Activated CD8-positive, alpha-beta T cell treated with anti-CD3 and anti-CD28 coated beads for 36 hours (primary cell): Measurements from ENCODE around the gene PPP6R2. TPM values are rescaled to one million over a fixed set of nuclear protein-coding genes. Genes with fewer than 3 reads are reported as not detected.

Experiments
- ATAC-seq: fragments of 200-7000 bp; cut with Tn5 transposase; one replicate; pipeline ENCODE4 v1.10.0; 2021; ENCODE audit warnings: mild to moderate bottlenecking, moderate library complexity
- CTCF ChIA-PET: fragments of 350-600 bp; sonication (Branson Sonifier 250); formaldehyde crosslinking; loops from one replicate; lab custom pipeline; 2021; ENCODE audit warnings: antibody characterized with exemption; lab: Charles Lee
- POLR2A ChIA-PET: fragments of 350-600 bp; sonication (Branson Sonifier 250); formaldehyde crosslinking; loops from one replicate; lab custom pipeline; 2021; ENCODE audit warnings: antibody characterized with exemption; lab: Charles Lee
- DNase-seq: peaks from one replicate; pipeline ENCODE4 v3.0.0-alpha.2; 2020
- H3K27ac Mint-ChIP-seq: one replicate; pipeline ENCODE4 v1.8.0; 2021; ENCODE audit warnings: mild to moderate bottlenecking, mixed read lengths
- H3K27me3 Mint-ChIP-seq: one replicate; pipeline ENCODE4 v1.8.0; 2021; ENCODE audit warnings: mixed read lengths
- H3K36me3 Mint-ChIP-seq: one replicate; pipeline ENCODE4 v1.8.0; 2021; ENCODE audit warnings: low read depth, mixed read lengths
- H3K4me1 Mint-ChIP-seq: one replicate; pipeline ENCODE4 v1.8.0; 2021; ENCODE audit warnings: low read depth, mixed read lengths
- H3K4me3 Mint-ChIP-seq: one replicate; pipeline ENCODE4 v1.8.0; 2021; ENCODE audit warnings: mild to moderate bottlenecking, moderate library complexity, mixed read lengths
- H3K9me3 Mint-ChIP-seq: one replicate; pipeline ENCODE4 v1.8.0; 2021; ENCODE audit warnings: mixed read lengths
- CTCF ChIP-seq: fragments of 200-600 bp; IDR thresholded peaks from one replicate; pipeline ENCODE4 v1.8.0; 2022; ENCODE audit warnings: antibody characterized with exemption, mild to moderate bottlenecking
- intact Hi-C: fragments of 100-400 bp; cut with micrococcal nuclease; formaldehyde crosslinking; loops from one replicate; pipeline ENCODE4 v1.10.0; 2022
- total RNA-seq, 2 experiments: library from RNA; stranded (reverse); gene quantifications; one replicate each; pipeline ENCODE4 v1.2.3, GENCODE V29; 2021

Gene PPP6R2
- total RNA-seq = 10 to 100 TPM; 44.2 to 44.3 TPM

- ATAC-seq = peak; percentile 81
- Mint-ChIP-seq H3K27ac (peak within 1 kb of the TSS; percentile 86), H3K27me3 (no peaks in the 10 kb centered on the region), H3K4me1 (peaks cover 13% of the 10 kb centered on the region), H3K36me3 (no peaks in the 10 kb centered on the region), H3K4me3 (peak within 1 kb of the TSS; percentile 75), H3K9me3 (no peaks in the 10 kb centered on the region)
- peak; percentile 46 for TF ChIP-seq CTCF
- intact Hi-C loops = loop anchor here (5.0 kb wide), 2 partner anchors 71 to 91 kb away; partner anchors contain the start of genes HDAC10 and MAPK11
- peak; percentile 88 for DNase-seq
- ChIA-PET CTCF (interaction anchor here (0.6 to 2.7 kb wide), 18 partner anchors 8 to 232 kb away, joined by 3 to 37 read pairs (median 7); partner anchors contain the start of genes DENND6B, HDAC10 and SCO2), POLR2A (interaction anchor here (1.0 to 2.1 kb wide), 6 partner anchors 15 to 231 kb away, joined by 3 to 7 read pairs (median 4); partner anchors contain the start of genes HDAC10 and TUBGCP6)
These were observed at the start of gene PPP6R2 for GRCh38 chr22:50342651-50343540. Gene PPP6R2, plus strand, starts transcription at chr22:50343327. Its CDS starts 50,582 bp downstream, at chr22:50393909.

- Mint-ChIP-seq H3K36me3 (no peaks in the 10 kb centered on the region), H3K27ac (peak overlapping the region; percentile 42), H3K4me1 (peaks cover 10% of the 10 kb centered on the region), H3K4me3 (peak overlapping the region; percentile 74), H3K27me3 (peaks cover 9% of the 10 kb centered on the region), H3K9me3 (no peaks in the 10 kb centered on the region)
- DNase-seq (peak; percentile 53), ATAC-seq (peak; percentile 62)
- intact Hi-C loops = no loop called here
- TF ChIP-seq CTCF = no peak
- CTCF ChIA-PET = interaction anchor here (1.0 to 2.7 kb wide), 10 partner anchors 9 to 87 kb away, joined by 3 to 19 read pairs (median 3); partner anchors contain the start of genes DENND6B and HDAC10
- POLR2A ChIA-PET = interaction anchor here (0.6 to 1.4 kb wide), 4 partner anchors 13 to 43 kb away, joined by 3 to 8 read pairs (median 3); partner anchors contain the start of gene PLXNB2
These were observed 49.4 kb upstream of the PPP6R2 start for GRCh38 chr22:50293441-50294318.

- TF ChIP-seq CTCF = no peak
- peaks cover 10% of the 10 kb centered on the region for H3K4me1 Mint-ChIP-seq
- intact Hi-C loops = no loop called here
- H3K4me3 Mint-ChIP-seq = peak overlapping the region; percentile 74
- DNase-seq = no peak
- peaks cover 11% of the 10 kb centered on the region for H3K27me3 Mint-ChIP-seq
- no peak for ATAC-seq
- peak overlapping the region; percentile 42 for H3K27ac Mint-ChIP-seq
- CTCF ChIA-PET = interaction anchor here (1.0 to 2.7 kb wide), 10 partner anchors 8 to 87 kb away, joined by 3 to 19 read pairs (median 3); partner anchors contain the start of genes DENND6B and HDAC10
- H3K9me3 Mint-ChIP-seq = no peaks in the 10 kb centered on the region
- no peaks in the 10 kb centered on the region for H3K36me3 Mint-ChIP-seq
- POLR2A ChIA-PET = interaction anchor here (0.7 to 1.4 kb wide), 4 partner anchors 12 to 71 kb away, joined by 3 to 8 read pairs (median 3); partner anchors contain the start of gene PLXNB2
These were observed 48.8 kb upstream of the PPP6R2 start for GRCh38 chr22:50294319-50294656.

GRCh38 chr22:50296658-50297490, 46.3 kb upstream of the PPP6R2 start:
- no peaks in the 10 kb centered on the region for H3K36me3 Mint-ChIP-seq
- intact Hi-C loops = no loop called here
- peaks cover 10% of the 10 kb centered on the region for H3K4me1 Mint-ChIP-seq
- H3K27me3 Mint-ChIP-seq = peaks cover 6% of the 10 kb centered on the region
- no peak overlapping the region for H3K4me3 Mint-ChIP-seq
- H3K9me3 Mint-ChIP-seq = no peaks in the 10 kb centered on the region
- ChIA-PET POLR2A (interaction anchor here (1.0 to 1.2 kb wide), 3 partner anchors 9 to 53 kb away, joined by 3 to 4 read pairs (median 3); partner anchors contain the start of gene TUBGCP6), CTCF (interaction anchor here (0.8 kb wide), 1 partner anchor 10 kb away, joined by 3 read pairs; the partner anchor contains the start of gene PLXNB2)
- TF ChIP-seq CTCF = no peak
- no peak for DNase-seq
- ATAC-seq = no peak
- H3K27ac Mint-ChIP-seq = no peak overlapping the region
